GM18907 (cell line): Measurements from ENCODE around the gene GNG4.
"Not testable (repeated sequence)": the region's sequence is repeated elsewhere in the genome, so short reads cannot be mapped to it uniquely, and the experiment has no call there.

Experiments used
- ATAC-seq: cut with Tn5 transposase; IDR thresholded peaks from one replicate; pipeline ENCODE4 v1.9.1; 2021; ENCODE audit warnings: mild to moderate bottlenecking, moderate library complexity; ENCODE audit not compliant: unreplicated experiment

GNG4 gene

GRCh38 chr1:235650341-235651169, 971 bp upstream of the GNG4 start:
- ATAC-seq, result no peak

- ATAC-seq, result peak; percentile 71
Observed at GRCh38 chr1:235648954-235649367, 623 bp downstream of the GNG4 start.

DNA sequence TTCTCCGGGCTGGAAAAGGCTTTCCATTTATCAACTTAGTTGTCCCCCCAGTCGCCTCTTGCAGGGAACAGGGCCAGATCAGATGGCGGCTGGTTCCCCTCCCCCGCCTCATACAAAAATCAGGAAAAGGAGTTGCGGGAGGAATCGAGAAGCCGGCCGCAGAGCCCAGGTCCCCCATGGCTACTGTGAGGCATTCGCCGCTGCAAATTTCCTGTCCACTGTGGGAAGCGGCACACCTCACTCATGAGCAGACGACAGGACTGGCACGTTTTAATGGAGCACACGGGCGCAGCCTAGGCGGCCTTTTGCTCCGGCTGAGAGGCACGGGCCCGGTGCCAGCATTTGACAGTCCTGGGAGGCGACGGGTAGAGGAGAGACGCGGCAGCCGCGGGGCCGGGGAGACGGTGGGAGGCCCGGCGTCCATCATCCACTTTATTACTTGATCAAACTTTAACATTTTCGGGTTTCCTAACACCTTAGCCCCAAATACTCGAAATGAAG, 1.1 kb downstream of the GNG4 start:
- no peak for ATAC-seq

GRCh38 chr1:235647537-235647936, 2.0 kb downstream of the GNG4 start:
- not testable (repeated sequence) for ATAC-seq

- no peak for ATAC-seq
Observed at GRCh38 chr1:235646463-235646862, 3.1 kb downstream of the GNG4 start.

- ATAC-seq, result no peak
Observed at GRCh38 chr1:235644693-235645305, 4.8 kb downstream of the GNG4 start.

- ATAC-seq, result no peak
Observed at GRCh38 chr1:235643837-235644692, 5.5 kb downstream of the GNG4 start.

GRCh38 chr1:235642943-235643371, 6.6 kb downstream of the GNG4 start:
- ATAC-seq, result no peak

- peak; percentile 62 for ATAC-seq
Observed at GRCh38 chr1:235642011-235642942, 7.3 kb downstream of the GNG4 start.

DNA sequence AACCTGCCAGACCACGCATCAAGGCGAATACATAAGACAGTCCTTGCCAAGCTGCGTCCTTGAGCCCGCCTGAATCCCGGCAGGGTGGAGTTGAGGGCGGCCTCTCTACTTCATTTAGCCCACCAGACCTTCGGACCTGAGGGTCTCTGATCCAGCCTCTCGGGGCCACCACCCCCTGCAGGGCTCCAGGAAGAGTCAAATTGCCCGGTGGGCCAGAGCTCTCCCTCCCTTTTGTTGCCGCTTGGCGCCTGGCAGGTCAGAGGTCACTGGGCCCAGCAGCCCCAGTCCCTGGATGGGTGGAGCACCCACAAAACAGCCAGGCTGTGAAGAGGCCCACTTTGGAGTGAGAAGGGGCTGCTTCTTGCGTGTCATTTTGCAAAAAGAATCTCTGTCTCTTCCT, 9.0 kb downstream of the GNG4 start:
- ATAC-seq, result no peak

GRCh38 chr1:235639226-235640205, 10.1 kb downstream of the GNG4 start:
- ATAC-seq, result no peak

- ATAC-seq, result not testable (repeated sequence)
Observed at GRCh38 chr1:235638612-235639011, 11.0 kb downstream of the GNG4 start.

DNA sequence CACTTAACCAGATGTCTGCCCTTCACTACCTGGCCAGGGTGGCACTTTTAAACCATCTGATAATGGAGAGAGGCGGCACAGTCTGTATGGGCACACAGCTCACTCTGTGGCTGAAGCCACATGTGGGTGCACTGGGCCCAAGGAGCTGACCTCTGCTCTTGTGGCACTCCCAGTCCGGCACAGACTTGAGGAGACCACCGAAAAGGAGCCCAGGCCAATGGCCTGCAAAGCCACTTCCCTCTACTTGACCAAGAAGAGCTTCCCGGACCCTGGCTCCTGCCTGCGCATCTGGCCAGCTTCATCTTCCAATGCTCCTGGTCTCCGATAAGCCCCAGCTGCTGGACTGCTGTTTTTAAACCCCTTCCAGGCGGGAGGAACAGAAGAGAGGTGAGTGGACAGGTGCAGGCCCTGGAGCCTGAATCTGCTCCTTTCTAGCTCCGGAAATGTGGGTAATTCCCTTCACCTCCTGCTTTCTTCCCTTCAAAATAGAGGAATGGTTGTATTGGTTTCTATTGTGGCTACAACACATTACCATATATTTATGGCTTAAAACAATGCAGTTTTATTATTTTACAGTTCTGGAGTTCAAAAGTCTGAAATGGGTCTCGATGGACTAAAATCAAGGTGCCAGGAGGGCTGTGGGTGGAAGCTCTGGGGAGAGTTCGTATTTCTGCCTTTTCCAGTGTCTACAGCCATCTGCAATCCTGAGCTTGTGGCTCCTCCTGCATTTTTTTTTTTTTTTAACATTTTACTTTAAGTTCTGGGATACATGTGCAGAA, 11.6 kb downstream of the GNG4 start:
- ATAC-seq, result no peak

GRCh38 chr1:235635938-235636662, 13.5 kb downstream of the GNG4 start:
- no peak for ATAC-seq

- ATAC-seq, result peak; percentile 57
Observed at GRCh38 chr1:235632506-235633401, 16.8 kb downstream of the GNG4 start.

DNA sequence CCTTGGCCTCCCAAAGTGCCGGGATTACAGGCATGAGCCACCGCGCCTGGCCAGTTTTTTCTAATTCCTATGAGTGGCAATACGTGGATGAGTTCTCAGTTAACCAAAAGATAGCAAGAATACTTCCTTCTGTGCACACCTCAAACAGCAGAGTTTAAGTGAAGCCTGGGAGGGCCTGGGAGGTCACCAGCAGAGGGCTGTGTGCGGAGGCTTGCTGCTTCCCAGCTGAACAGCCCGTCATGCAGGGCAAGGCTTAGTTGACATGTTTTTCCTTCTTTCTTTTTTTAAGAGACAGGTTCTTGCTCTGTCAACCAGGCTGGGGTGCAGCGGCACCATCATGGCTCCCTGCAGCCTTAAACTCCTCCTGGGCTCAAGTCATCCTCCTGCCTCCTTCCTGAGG, 17.8 kb downstream of the GNG4 start:
- ATAC-seq, result no peak
